Esophagus squamous epithelium (tissue), 4 donors: ENCODE results near the gene GEMIN4.
"Not testable (repeated sequence)": the region's sequence is repeated elsewhere in the genome, so short reads cannot be mapped to it uniquely, and the experiment has no call there.

Experiments
- POLR2A ChIP-seq, 4 donors: fragments of 450-650 bp; IDR thresholded peaks; one replicate each; pipeline ENCODE4 v1.6.1; 2017; ENCODE audit warnings: antibody characterized with exemption in 4 of 4, mild to moderate bottlenecking in 4 of 4, moderate library complexity in 3 of 4
- TF ChIP-seq, protein P1 (sequence below), 6 experiments: fragments of 450-650 bp in 4 of 6; fragments of 200-600 bp in 2 of 6; sonication (generic) in 2 of 6; IDR thresholded peaks; one replicate each; pipeline ENCODE4 v1.5.1; 2016 to 2019; ENCODE audit warnings: antibody characterized with exemption in 6 of 6, mild to moderate bottlenecking in 4 of 6, moderate library complexity in 4 of 6

DNA sequence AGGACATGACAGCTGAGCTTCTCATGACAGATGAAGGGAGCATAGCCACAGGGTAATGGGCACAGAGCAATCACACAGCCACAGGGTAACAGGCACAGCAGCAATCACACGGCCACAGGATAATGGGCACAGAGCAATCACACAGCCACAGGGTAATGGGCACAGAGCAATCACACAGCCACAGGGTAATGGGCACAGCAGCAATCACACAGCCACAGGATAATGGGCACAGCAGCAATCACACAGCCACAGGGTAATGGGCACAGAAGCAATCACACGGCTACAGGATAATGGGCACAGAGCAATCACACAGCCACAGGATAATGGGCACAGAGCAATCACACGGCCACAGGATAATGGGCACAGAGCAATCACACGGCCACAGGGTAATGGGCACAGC, 3.5 kb downstream of the GEMIN4 start:
- not testable (repeated sequence) for TF ChIP-seq POLR2A (IDR thresholded peaks at IDR 0.05)
- TF ChIP-seq, protein P1, sequence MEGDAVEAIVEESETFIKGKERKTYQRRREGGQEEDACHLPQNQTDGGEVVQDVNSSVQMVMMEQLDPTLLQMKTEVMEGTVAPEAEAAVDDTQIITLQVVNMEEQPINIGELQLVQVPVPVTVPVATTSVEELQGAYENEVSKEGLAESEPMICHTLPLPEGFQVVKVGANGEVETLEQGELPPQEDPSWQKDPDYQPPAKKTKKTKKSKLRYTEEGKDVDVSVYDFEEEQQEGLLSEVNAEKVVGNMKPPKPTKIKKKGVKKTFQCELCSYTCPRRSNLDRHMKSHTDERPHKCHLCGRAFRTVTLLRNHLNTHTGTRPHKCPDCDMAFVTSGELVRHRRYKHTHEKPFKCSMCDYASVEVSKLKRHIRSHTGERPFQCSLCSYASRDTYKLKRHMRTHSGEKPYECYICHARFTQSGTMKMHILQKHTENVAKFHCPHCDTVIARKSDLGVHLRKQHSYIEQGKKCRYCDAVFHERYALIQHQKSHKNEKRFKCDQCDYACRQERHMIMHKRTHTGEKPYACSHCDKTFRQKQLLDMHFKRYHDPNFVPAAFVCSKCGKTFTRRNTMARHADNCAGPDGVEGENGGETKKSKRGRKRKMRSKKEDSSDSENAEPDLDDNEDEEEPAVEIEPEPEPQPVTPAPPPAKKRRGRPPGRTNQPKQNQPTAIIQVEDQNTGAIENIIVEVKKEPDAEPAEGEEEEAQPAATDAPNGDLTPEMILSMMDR (IDR thresholded peaks at IDR 0.05): not testable (repeated sequence)
